HepG2 (cell line): ENCODE measurements around the gene CNRIP1. TPM values are rescaled to one million over a fixed set of nuclear protein-coding genes. Genes with fewer than 3 reads are reported as not detected.

Source experiments
- ATAC-seq: fragments of 200-7000 bp; cut with Tn5 transposase; 3 replicates; pipeline ENCODE4 v1.9.1; 2020; ENCODE audit warnings: mild to moderate bottlenecking, moderate library complexity
- BruUV-seq: library from RNA; stranded (reverse); fragments of 400-500 nt; replicated peaks from 2 replicates; lab custom pipeline; 2021; lab: Mats Ljungman, UMichigan
- CTCF ChIA-PET: fragments of 300-600 bp; formaldehyde crosslinking; extraction: SDS; loops from one replicate; lab custom pipeline; 2021; ENCODE audit warnings: low total read pairs, inconsistent platforms, low intra/inter-chr PET ratio; lab: Yijun Ruan, JAX
- POLR2A ChIA-PET: fragments of 350-600 bp; sonication (Branson Sonifier 250); formaldehyde crosslinking; loops from one replicate; lab custom pipeline; 2020; ENCODE audit warnings: antibody characterized with exemption, inconsistent platforms; lab: Yijun Ruan, JAX
- DNase-seq: peaks from one replicate; pipeline ENCODE4 v3.0.0-alpha.2; 2015; ENCODE audit warnings: low spot score
- FAIRE-seq: peaks from 3 replicates; lab custom pipeline; 2011; peaks lifted over from hg19 to GRCh38; lab: Jason Lieb, UNC
- H2AFZ ChIP-seq: one replicate; pipeline ENCODE4 v1.6.1; 2011; ENCODE audit warnings: low read length, inconsistent platforms
- H3K27ac ChIP-seq: fragments of 300-600 bp; 3 replicates; pipeline ENCODE4 v1.8.0; 2011; ENCODE audit warnings: mixed run types, mild to moderate bottlenecking, mixed read lengths, low read length, inconsistent platforms; ENCODE audit not compliant: insufficient read depth; ENCODE audit errors: extremely low read length
- H3K27me3 ChIP-seq, 2 experiments: fragments of 200-600 bp in 1 of 2; 2 replicates in 1 of 2; 3 replicates in 1 of 2; pipeline versions ENCODE4 v1.6.0 to v1.8.0; 2011; ENCODE audit warnings: low read length in 2 of 2, mild to moderate bottlenecking in 2 of 2, moderate library complexity in 2 of 2, inconsistent platforms in 1 of 2; ENCODE audit not compliant: insufficient read depth in 2 of 2, control insufficient read depth in 1 of 2
- H3K36me3 ChIP-seq, 2 experiments: fragments of 200-600 bp in 1 of 2; replicated peaks in 1 of 2; 2 replicates in 1 of 2; 3 replicates in 1 of 2; pipeline versions ENCODE4 v1.5.1 to v1.8.0; 2011; ENCODE audit warnings: low read length in 2 of 2, inconsistent platforms in 1 of 2; ENCODE audit not compliant: insufficient read depth in 2 of 2, control insufficient read depth in 1 of 2
- H3K4me1 ChIP-seq: 2 replicates; pipeline ENCODE4 v1.5.1; 2012; ENCODE audit warnings: low read length, inconsistent platforms; ENCODE audit not compliant: insufficient read depth
- H3K4me2 ChIP-seq: 2 replicates; pipeline ENCODE4 v1.6.0; 2011; ENCODE audit warnings: low read depth, low read length, inconsistent platforms
- H3K4me3 ChIP-seq, 3 experiments: fragments of 200-600 bp in 1 of 3; sonication (generic), shearing (Covaris generic) in 1 of 3; replicated peaks in 1 of 3; 2 replicates each; pipeline ENCODE4 v1.5.1; 2011 to 2016; ENCODE audit warnings: low read length in 3 of 3, inconsistent platforms in 2 of 3, low read depth in 2 of 3, mild to moderate bottlenecking in 2 of 3, control low read depth in 1 of 3, mixed read lengths in 1 of 3; ENCODE audit not compliant: insufficient read depth in 1 of 3
- H3K79me2 ChIP-seq: one replicate; pipeline ENCODE4 v1.6.1; 2011; ENCODE audit warnings: low read length, inconsistent platforms; ENCODE audit not compliant: insufficient read depth
- H3K9ac ChIP-seq: 2 replicates; pipeline ENCODE4 v1.6.0; 2011; ENCODE audit warnings: mild to moderate bottlenecking, low read depth, low read length, inconsistent platforms; ENCODE audit not compliant: insufficient read depth
- H3K9me3 ChIP-seq: 2 replicates; pipeline ENCODE4 v1.5.1; 2012; ENCODE audit warnings: mild to moderate bottlenecking, low read length
- H4K20me1 ChIP-seq: 2 replicates; pipeline ENCODE4 v1.6.0; 2011; ENCODE audit warnings: inconsistent platforms, mild to moderate bottlenecking, low read length, moderate library complexity; ENCODE audit not compliant: insufficient read depth
- ARNT2 ChIP-seq: sonication (generic); formaldehyde crosslinking; IDR thresholded peaks from 2 replicates; pipeline ENCODE4 v1.8.0; 2022; ENCODE audit warnings: mild to moderate bottlenecking, low read depth, missing genetic modification reagents, moderate library complexity
- BHLHE40 ChIP-seq: IDR thresholded peaks from 2 replicates; pipeline ENCODE4 v1.6.1; 2011; ENCODE audit warnings: low read length, improper control_type of control experiment
- CHD2 ChIP-seq: IDR thresholded peaks from 2 replicates; pipeline ENCODE4 v1.6.1; 2011; ENCODE audit warnings: low read depth, low read length, improper control_type of control experiment
- EP300 ChIP-seq, 3 experiments: sonication (generic) in 1 of 3; formaldehyde crosslinking in 1 of 3; IDR thresholded peaks; 2 replicates each; pipeline versions ENCODE4 v1.5.1 to v1.6.1; 2011 to 2020; ENCODE audit warnings: low read depth in 2 of 3, low read length in 2 of 3, borderline replicate concordance in 1 of 3, improper control_type of control experiment in 1 of 3, mild to moderate bottlenecking in 1 of 3, missing genetic modification reagents in 1 of 3, moderate library complexity in 1 of 3
- FOXA1 ChIP-seq, 2 experiments: fragments of 450-650 bp in 1 of 2; sonication (generic) in 1 of 2; formaldehyde crosslinking in 1 of 2; IDR thresholded peaks; 2 replicates each; pipeline versions ENCODE4 v1.4.0 to v1.6.1; 2016 to 2020; ENCODE audit warnings: missing genetic modification reagents in 1 of 2
- KDM2A ChIP-seq: sonication (generic); formaldehyde crosslinking; IDR thresholded peaks from 2 replicates; pipeline ENCODE4 v1.4.0; 2020; ENCODE audit warnings: low read depth, missing genetic modification reagents, borderline replicate concordance
- KLF16 ChIP-seq, 2 experiments: sonication (generic) in 1 of 2; formaldehyde crosslinking in 1 of 2; IDR thresholded peaks; 2 replicates each; pipeline versions ENCODE4 v1.6.1 to v1.8.0; 2016 to 2023; ENCODE audit warnings: missing genetic modification reagents in 2 of 2, missing compliant biosample characterization in 1 of 2
- REPIN1 ChIP-seq: sonication (generic); formaldehyde crosslinking; IDR thresholded peaks from 2 replicates; pipeline ENCODE4 v1.8.0; 2022; ENCODE audit warnings: missing genetic modification reagents, low read depth, mild to moderate bottlenecking, borderline replicate concordance
- RFXAP ChIP-seq: sonication (generic); formaldehyde crosslinking; IDR thresholded peaks from 2 replicates; pipeline ENCODE4 v1.4.0; 2020; ENCODE audit warnings: missing genetic modification reagents, borderline replicate concordance
- SALL1 ChIP-seq: sonication (generic); formaldehyde crosslinking; IDR thresholded peaks from 2 replicates; pipeline ENCODE4 v1.8.0; 2022; ENCODE audit warnings: mild to moderate bottlenecking, missing genetic modification reagents
- SP140L ChIP-seq: sonication (generic); formaldehyde crosslinking; IDR thresholded peaks from 2 replicates; pipeline ENCODE4 v1.4.0; 2020; ENCODE audit warnings: missing genetic modification reagents, borderline replicate concordance
- TGIF2 ChIP-seq: IDR thresholded peaks from 2 replicates; pipeline ENCODE4 v1.6.1; 2016; ENCODE audit warnings: control low read depth, missing compliant biosample characterization
- WIZ ChIP-seq: sonication (generic); formaldehyde crosslinking; IDR thresholded peaks from 2 replicates; pipeline ENCODE4 v1.5.1; 2020; ENCODE audit warnings: mild to moderate bottlenecking, missing genetic modification reagents
- WGBS: methylation state at CpG from one replicate; pipeline ENCODE4 v1.1.6; 2017; ENCODE audit warnings: low lambda C conversion rate; 5-methylcytosine and 5-hydroxymethylcytosine counted together
- in situ Hi-C: cut with HindIII; loops from 2 replicates; pipeline ENCODE4 v1.10.0; 2017; ENCODE audit warnings: low pct_unique_long_range_greater_than_20kb; ENCODE audit not compliant: extremely low pct_ligation_motif_present
- intact Hi-C: fragments of 100-400 bp; cut with micrococcal nuclease; formaldehyde crosslinking; loops from one replicate; pipeline ENCODE4 v1.10.0; 2022; ENCODE audit not compliant: unreplicated experiment
- polyA plus RNA-seq, 8 experiments: library from polyadenylated mRNA; depleted of rRNA in 3 of 8; stranded (reverse) in 7 of 8; unstranded in 1 of 8; fragments of >200 nt; fragmentation: Illumina TruSeq in 4 of 8; extraction: Trizol in 4 of 8; gene quantifications; 2 replicates each; pipeline versions ENCODE4 v1.2.1 to v1.2.3, GENCODE V29; 2011 to 2016; ENCODE audit warnings: low read depth in 4 of 8, missing spikeins in 1 of 8, mixed read lengths in 1 of 8; ENCODE audit not compliant: insufficient read depth in 1 of 8
- total RNA-seq, 5 experiments: library from RNA; depleted of rRNA; stranded (reverse); fragments of >200 nt; fragmentation: Illumina TruSeq; extraction: Trizol; gene quantifications; 2 replicates each; pipeline ENCODE4 v1.2.3, GENCODE V29; 2016; ENCODE audit warnings: low read depth in 1 of 5
- TF ChIP-seq, protein P1 (sequence below): fragments of 450-650 bp; IDR thresholded peaks from 2 replicates; pipeline ENCODE4 v1.6.1; 2016
- TF ChIP-seq, protein P2 (sequence below): sonication (generic); formaldehyde crosslinking; IDR thresholded peaks from 2 replicates; pipeline ENCODE4 v1.4.0; 2020; ENCODE audit warnings: mild to moderate bottlenecking, missing genetic modification reagents

The CNRIP1 gene
- total and polyA plus RNA-seq, 2 of the 13 experiments (the other 11 are each of a cell fraction or from before 2014, with no cell fraction given), result not detected

DNA sequence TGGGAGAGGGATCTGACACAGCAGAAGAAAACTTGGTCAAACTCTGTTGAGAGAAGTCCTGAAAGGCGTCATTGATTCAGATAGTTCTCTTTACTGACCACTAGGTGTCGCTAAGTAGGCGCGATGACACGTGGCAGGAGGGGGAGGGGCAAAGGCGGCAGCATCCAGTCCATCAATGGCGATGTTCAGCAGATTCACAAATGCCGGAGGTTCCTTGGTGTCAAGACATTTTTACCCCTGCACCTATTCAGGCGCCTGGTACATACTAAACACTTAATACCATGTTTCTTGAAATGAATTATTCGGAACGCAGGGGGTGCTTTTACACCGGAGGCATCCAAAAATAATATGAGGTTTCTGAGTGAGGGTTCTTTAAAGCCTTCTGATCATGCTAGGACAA is 42.3 kb upstream of the CNRIP1 start:
- Histone ChIP-seq H3K27me3 (peaks cover 0 to 22% of the 10 kb centered on the region in 2 experiments; a peak in 3 of 5 replicates), H3K4me1 (no peaks in the 10 kb centered on the region), H3K27ac (no peak overlapping the region), H2AFZ (no peak overlapping the region), H3K9ac (no peak overlapping the region), H4K20me1 (no peaks in the 10 kb centered on the region), H3K9me3 (no peaks in the 10 kb centered on the region), H3K4me3 (no peak overlapping the region), H3K79me2 (no peaks in the 10 kb centered on the region), H3K36me3 (no peaks in the 10 kb centered on the region), H3K4me2 (no peak overlapping the region)
- 32% methylated on average over 12 of the region's 12 CpGs for WGBS
- FAIRE-seq (peak; percentile 92), DNase-seq (peak; percentile 66), ATAC-seq (peak; percentile 64)
- CTCF ChIA-PET, result interaction anchor here (2.1 kb wide), 1 partner anchor 80 kb away, joined by 14 read pairs; no protein-coding TSS in a partner anchor
- no TSS peak for BruUV-seq
- intact Hi-C loops (loop anchor here (1.0 kb wide), 1 partner anchor 79 kb away; no protein-coding TSS in a partner anchor), in situ Hi-C loops (loop anchor here (5.0 kb wide), 1 partner anchor 80 kb away; no protein-coding TSS in a partner anchor)
- POLR2A ChIA-PET, result no interaction called here
- TF ChIP-seq ARNT2 (CRISPR knock-in tag) (0 out of 2 replicates have a peak, but pooled peaks have one; percentile 48), SALL1 (CRISPR knock-in tag) (peak; percentile 69), BHLHE40 (peak; percentile 56; the same call in 1 of the 2 replicates), KDM2A (peak; percentile 77), SP140L (CRISPR knock-in tag) (no peak), KLF16 (CRISPR knock-in tag; IDR thresholded peaks at IDR 0.05) (0 out of 4 replicates have a peak, but pooled peaks of 1 of the 2 experiments have one; percentile 44), RFXAP (CRISPR knock-in tag) (0 out of 2 replicates have a peak, but pooled peaks have one; percentile 32), CHD2 (peak; percentile 60; the same call in 1 of the 2 replicates), EP300 (IDR thresholded peaks at IDR 0.05; ENCODE audit: low read depth in 2 of 2, low read length in 2 of 2) (peak in 1 of 2 experiments; percentile 24; a peak in 1 of 4 replicates), EP300 (CRISPR knock-in tag; IDR thresholded peaks at IDR 0.05; ENCODE audit: borderline replicate concordance) (no peak), FOXA1 (IDR thresholded peaks at IDR 0.05) (no peak), FOXA1 (CRISPR knock-in tag; IDR thresholded peaks at IDR 0.05) (peak; percentile 32; the same call in 1 of the 2 replicates), TGIF2 (CRISPR knock-in tag) (no peak), WIZ (CRISPR knock-in tag) (no peak), REPIN1 (CRISPR knock-in tag) (0 out of 2 replicates have a peak, but pooled peaks have one; percentile 24)
- TF ChIP-seq, protein P1, sequence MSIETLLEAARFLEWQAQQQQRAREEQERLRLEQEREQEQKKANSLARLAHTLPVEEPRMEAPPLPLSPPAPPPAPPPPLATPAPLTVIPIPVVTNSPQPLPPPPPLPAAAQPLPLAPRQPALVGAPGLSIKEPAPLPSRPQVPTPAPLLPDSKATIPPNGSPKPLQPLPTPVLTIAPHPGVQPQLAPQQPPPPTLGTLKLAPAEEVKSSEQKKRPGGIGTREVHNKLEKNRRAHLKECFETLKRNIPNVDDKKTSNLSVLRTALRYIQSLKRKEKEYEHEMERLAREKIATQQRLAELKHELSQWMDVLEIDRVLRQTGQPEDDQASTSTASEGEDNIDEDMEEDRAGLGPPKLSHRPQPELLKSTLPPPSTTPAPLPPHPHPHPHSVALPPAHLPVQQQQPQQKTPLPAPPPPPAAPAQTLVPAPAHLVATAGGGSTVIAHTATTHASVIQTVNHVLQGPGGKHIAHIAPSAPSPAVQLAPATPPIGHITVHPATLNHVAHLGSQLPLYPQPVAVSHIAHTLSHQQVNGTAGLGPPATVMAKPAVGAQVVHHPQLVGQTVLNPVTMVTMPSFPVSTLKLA, result peak; percentile 26; the same call in 1 of the 2 replicates
- TF ChIP-seq, protein P2, sequence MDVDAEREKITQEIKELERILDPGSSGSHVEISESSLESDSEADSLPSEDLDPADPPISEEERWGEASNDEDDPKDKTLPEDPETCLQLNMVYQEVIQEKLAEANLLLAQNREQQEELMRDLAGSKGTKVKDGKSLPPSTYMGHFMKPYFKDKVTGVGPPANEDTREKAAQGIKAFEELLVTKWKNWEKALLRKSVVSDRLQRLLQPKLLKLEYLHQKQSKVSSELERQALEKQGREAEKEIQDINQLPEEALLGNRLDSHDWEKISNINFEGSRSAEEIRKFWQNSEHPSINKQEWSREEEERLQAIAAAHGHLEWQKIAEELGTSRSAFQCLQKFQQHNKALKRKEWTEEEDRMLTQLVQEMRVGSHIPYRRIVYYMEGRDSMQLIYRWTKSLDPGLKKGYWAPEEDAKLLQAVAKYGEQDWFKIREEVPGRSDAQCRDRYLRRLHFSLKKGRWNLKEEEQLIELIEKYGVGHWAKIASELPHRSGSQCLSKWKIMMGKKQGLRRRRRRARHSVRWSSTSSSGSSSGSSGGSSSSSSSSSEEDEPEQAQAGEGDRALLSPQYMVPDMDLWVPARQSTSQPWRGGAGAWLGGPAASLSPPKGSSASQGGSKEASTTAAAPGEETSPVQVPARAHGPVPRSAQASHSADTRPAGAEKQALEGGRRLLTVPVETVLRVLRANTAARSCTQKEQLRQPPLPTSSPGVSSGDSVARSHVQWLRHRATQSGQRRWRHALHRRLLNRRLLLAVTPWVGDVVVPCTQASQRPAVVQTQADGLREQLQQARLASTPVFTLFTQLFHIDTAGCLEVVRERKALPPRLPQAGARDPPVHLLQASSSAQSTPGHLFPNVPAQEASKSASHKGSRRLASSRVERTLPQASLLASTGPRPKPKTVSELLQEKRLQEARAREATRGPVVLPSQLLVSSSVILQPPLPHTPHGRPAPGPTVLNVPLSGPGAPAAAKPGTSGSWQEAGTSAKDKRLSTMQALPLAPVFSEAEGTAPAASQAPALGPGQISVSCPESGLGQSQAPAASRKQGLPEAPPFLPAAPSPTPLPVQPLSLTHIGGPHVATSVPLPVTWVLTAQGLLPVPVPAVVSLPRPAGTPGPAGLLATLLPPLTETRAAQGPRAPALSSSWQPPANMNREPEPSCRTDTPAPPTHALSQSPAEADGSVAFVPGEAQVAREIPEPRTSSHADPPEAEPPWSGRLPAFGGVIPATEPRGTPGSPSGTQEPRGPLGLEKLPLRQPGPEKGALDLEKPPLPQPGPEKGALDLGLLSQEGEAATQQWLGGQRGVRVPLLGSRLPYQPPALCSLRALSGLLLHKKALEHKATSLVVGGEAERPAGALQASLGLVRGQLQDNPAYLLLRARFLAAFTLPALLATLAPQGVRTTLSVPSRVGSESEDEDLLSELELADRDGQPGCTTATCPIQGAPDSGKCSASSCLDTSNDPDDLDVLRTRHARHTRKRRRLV, result no peak
